ENCODE data around the gene RRM1. TPM values are rescaled to one million over a fixed set of nuclear protein-coding genes. Genes with fewer than 3 reads are reported as not detected.

Gene RRM1
- total and polyA plus RNA-seq, 2 donors = 28.7 to 72.5 TPM

DNA sequence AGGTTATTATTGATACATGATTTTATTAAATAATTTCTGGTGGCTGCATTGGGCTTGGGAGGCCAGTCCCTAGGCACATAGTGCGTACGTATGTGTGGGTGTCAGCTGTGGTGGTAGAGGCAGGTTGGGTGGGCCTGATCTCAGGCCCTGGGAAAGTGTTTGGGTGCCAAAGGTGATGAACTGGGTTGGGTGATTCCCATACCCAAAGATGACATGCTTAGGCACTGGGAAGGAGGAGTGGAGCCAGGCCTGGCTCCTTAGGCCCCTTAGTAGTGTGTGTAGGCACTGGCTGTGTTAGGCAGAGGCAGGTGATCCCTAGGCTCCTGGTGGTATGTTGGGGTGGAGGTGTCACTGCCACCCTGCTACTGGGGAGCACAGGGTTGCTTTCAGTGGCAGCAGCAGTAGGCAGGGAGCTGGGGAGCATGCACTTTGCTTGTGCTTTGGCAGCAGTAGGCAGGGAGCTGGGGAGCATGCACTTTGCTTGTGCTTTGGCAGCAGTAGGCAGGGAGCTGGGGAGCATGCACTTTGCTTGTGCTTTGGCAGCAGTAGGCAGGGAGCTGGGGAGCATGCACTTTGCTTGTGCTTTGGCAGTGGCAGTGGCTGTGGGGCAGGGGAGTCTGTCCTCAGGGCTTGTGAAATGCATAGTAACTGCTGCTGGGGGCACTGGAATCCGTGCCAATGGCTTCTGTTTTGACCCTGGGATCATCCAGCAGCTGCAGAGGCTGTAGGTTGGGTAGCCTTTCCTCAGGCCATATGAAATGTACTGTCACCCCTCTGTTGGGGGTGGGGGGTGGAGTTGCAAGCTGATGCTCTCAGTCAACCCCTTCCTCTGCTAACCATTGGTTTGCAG, 84.4 kb downstream of the RRM1 start:
- no peaks in the 10 kb centered on the region for H3K36me3 ChIP-seq (ENCODE audit: insufficient read depth)
- no peak overlapping the region for H3K27ac ChIP-seq (ENCODE audit: low read depth)
- H3K4me3 ChIP-seq (ENCODE audit: low read depth, low read length) = no peak overlapping the region
- WGBS = 67% methylated on average over 3 of the region's 3 CpGs
- H3K4me1 ChIP-seq (ENCODE audit: insufficient read depth) = no peaks in the 10 kb centered on the region
- no peak for DNase-seq (ENCODE audit: extremely low spot score)

DNA sequence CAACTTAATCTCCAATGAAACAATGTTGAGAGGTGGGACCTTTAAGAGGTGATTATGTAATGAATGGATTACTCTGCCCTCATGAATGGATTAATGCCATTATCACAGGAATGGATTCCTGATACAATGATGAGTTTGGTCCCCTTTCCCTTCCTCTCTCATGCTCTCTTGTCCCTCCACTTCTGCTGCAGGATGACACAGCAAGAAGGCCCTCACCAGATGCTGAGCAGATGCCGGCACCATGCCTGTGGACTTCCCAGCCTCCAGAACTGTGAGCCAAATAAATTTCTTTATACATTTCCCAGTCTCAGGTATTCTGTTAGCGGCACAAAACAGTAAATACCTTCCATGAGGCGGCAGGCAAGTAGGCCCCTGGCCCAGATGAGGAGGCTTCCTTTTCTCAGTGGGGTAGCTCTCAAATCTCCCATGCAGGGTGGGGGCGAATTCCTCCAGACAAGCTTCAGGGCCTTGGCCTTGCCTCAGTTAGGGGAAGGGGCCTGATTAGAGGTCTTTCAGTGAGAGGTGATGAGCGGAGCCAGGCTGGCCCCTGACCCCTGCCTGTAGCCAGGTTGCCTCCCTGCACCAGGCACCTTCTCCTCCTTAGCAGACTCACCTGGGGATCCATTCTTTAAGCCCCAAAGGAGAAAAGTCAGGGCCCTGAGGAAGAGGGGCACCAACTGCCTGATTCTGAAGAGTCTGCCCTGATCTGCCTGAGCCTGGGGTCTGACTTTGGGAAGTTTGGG, 86.0 kb downstream of the RRM1 start:
- WGBS = 95% methylated on average over 5 of the region's 5 CpGs
- H3K4me3 ChIP-seq (ENCODE audit: low read depth, low read length) = no peak overlapping the region
- no peak for DNase-seq (ENCODE audit: extremely low spot score)
- no peaks in the 10 kb centered on the region for H3K36me3 ChIP-seq (ENCODE audit: insufficient read depth)
- no peak overlapping the region for H3K27ac ChIP-seq (ENCODE audit: low read depth)
- no peaks in the 10 kb centered on the region for H3K4me1 ChIP-seq (ENCODE audit: insufficient read depth)

DNA sequence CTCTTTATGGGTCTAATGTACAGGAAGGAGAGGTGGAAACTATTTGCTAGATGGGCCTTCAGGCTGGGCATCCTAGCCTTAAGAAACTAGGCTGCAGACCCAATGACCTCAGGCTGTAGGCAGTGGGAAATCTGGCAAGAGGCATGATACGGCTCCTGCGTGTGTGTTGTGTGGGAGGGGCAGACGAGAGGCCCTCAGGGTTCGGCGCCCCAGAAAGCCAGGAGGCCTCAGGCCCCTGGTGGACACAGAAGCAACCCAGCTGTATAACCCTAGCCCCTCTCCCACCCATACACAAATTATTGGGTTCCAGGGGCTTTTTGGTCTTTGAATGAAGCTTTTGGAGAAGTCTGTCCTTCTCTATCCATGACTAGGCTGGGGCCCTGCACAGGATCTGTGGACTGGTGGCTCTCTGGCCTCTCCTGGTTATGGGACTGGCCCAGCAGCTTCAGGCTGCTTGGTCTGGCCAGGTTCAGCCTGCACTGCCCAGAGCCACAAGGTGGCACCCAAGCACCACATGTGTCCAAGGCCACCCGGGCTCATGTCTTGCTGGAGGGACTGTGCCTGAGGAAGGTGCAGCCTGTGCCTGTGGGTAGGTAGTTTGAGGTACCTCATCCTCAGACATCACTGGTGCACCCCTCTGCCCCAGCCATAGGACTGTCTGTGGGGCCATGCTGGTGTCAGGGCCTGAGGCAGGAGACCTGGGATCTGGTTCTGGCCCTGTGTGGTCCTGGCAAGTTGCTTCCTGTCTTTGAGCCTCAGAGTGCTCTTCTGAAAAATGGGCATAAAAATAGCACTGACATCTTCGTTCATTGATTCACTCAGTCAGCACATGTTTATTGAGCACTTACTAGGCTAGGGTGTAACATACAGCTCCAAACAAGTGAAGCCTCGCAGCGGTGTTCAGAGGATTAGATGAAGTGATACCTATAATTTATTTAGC, 87.5 kb downstream of the RRM1 start:
- Histone ChIP-seq H3K36me3 (ENCODE audit: insufficient read depth) (no peaks in the 10 kb centered on the region), H3K4me1 (ENCODE audit: insufficient read depth) (no peaks in the 10 kb centered on the region), H3K27ac (ENCODE audit: low read depth) (no peak overlapping the region), H3K4me3 (ENCODE audit: low read depth, low read length) (no peak overlapping the region)
- 52% methylated on average over 9 of the region's 9 CpGs for WGBS
- DNase-seq (ENCODE audit: extremely low spot score) = no peak

DNA sequence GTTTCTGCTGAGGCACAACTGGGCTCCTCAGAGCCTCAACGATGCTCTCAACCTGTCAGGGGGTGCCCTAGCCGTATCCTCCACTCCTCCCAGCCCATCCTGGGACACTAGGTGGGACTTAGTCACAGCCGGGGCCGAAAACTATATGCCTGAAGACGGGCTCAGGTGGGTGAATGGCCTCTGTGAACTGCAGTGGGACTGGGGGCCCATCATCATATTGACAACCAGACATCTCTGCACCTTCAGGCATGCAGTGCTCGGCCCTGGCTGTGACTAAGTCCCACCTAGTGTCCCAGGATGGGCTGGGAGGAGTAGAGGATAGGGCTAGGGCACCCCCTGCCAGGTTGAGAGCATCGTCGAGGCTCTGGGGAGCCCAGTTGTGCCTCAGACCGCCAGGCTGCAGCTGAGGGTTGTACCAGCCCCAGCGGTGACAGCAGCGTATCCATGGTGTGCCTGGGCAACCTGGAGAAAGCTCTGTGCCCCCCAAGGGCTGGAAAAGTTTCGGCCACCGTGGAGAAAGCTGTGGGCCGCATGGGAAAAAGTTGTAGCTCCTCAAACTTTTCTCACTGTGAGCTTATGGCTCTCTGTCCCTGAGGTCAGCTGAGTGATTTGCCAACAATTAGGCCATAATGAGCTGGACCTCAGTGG, 88.9 kb downstream of the RRM1 start:
- WGBS = 85% methylated on average over 14 of the region's 14 CpGs
- no peak for DNase-seq (ENCODE audit: extremely low spot score)
- H3K4me1 ChIP-seq (ENCODE audit: insufficient read depth) = no peaks in the 10 kb centered on the region
- H3K4me3 ChIP-seq (ENCODE audit: low read depth, low read length) = no peak overlapping the region
- H3K36me3 ChIP-seq (ENCODE audit: insufficient read depth) = no peaks in the 10 kb centered on the region
- no peak overlapping the region for H3K27ac ChIP-seq (ENCODE audit: low read depth)

DNA sequence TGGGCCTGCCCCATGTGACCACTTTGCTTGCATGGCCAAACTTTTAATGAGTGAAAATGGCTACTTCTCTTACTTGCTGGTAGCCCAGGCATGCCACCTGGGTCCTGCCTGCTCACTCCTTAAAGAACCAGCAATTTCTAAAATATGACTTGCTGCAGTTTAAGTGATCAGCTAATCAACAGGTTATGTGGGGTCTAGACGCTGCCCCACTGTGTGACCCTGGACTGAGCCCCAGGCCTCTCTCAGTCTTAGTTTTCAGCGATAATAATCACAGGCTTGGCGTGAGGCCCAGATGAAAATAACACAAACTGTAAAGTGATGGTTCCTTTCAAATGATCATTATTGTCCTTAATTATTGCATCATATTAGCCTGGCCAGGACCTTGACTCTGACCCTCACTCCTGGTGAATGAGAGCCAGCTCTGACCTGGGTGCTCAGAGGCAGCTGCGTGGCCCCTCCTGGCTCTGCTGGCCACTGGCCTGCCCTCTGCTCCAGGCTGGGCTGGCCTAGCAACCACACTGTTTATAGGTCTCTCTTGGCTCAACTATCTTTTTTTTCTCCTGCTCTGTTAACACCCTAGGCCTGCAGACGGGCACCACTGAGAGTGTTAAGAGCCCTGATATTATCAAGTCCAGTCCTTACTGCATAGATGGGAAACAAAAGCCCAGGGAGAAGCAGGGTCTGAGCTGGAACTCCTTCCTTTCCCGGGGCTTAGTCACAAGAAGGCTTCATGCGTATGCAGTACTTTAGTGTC, 89.7 kb downstream of the RRM1 start:
- DNase-seq (ENCODE audit: extremely low spot score) = no peak
- H3K4me3 ChIP-seq (ENCODE audit: low read depth, low read length) = no peak overlapping the region
- 43% methylated on average over 7 of the region's 7 CpGs for WGBS
- no peaks in the 10 kb centered on the region for H3K36me3 ChIP-seq (ENCODE audit: insufficient read depth)
- no peak overlapping the region for H3K27ac ChIP-seq (ENCODE audit: low read depth)
- no peaks in the 10 kb centered on the region for H3K4me1 ChIP-seq (ENCODE audit: insufficient read depth)

DNA sequence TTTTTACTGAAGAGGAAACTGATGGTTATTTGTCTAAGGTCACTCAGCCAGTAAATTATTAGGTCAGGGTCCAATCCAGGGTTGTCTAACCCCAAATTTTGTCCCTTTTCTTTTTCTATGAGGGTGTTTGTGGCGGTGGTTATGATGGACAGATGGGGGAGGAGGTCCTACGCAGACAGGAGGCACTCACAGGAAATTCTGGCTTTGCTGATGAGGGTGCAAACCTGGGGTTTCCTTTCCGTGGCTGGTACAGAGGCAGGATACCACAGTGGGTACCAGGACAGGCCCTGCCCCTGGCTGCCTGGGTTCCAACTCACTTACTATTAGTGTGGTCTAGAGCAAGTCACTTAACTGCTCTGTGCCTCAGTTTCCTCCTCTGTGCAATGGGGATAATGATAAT, 91.0 kb downstream of the RRM1 start:
- Histone ChIP-seq H3K4me3 (ENCODE audit: low read depth, low read length) (no peak overlapping the region), H3K27ac (ENCODE audit: low read depth) (no peak overlapping the region), H3K4me1 (ENCODE audit: insufficient read depth) (no peaks in the 10 kb centered on the region), H3K36me3 (ENCODE audit: insufficient read depth) (no peaks in the 10 kb centered on the region)
- no peak for DNase-seq (ENCODE audit: extremely low spot score)
- WGBS = 80% methylated on average over 3 of the region's 3 CpGs

DNA sequence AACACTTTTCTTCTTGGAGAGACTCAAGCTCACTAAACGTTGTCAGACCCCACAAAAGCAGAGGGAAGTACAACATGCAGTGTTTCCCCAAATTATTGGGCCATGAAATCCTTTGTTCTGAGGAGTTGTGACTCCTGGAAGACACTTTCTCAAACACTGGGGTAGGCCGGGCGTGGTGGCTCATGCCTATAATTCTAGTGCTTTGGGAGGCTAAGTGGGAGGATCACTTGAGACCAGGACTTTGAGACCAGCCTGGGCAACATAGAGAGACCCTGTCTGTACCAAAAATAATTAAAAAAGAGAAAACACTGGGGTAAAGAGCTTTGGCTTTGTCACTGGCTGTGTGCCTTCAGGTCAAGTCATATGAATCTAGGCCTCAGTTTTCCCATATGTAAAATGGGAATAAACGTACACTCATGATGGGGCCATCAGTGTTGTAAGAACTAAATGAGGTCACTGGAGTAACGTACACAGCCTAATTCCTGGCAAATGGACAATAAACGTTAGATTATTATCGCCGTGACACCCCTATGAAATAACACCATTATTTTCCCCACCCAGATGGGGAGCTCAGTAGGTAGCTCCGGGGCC, 92.0 kb downstream of the RRM1 start:
- Histone ChIP-seq H3K4me3 (ENCODE audit: low read depth, low read length) (no peak overlapping the region), H3K4me1 (ENCODE audit: insufficient read depth) (no peaks in the 10 kb centered on the region), H3K27ac (ENCODE audit: low read depth) (no peak overlapping the region), H3K36me3 (ENCODE audit: insufficient read depth) (no peaks in the 10 kb centered on the region)
- no peak for DNase-seq (ENCODE audit: extremely low spot score)
- WGBS = 35% methylated on average over 9 of the region's 9 CpGs

DNA sequence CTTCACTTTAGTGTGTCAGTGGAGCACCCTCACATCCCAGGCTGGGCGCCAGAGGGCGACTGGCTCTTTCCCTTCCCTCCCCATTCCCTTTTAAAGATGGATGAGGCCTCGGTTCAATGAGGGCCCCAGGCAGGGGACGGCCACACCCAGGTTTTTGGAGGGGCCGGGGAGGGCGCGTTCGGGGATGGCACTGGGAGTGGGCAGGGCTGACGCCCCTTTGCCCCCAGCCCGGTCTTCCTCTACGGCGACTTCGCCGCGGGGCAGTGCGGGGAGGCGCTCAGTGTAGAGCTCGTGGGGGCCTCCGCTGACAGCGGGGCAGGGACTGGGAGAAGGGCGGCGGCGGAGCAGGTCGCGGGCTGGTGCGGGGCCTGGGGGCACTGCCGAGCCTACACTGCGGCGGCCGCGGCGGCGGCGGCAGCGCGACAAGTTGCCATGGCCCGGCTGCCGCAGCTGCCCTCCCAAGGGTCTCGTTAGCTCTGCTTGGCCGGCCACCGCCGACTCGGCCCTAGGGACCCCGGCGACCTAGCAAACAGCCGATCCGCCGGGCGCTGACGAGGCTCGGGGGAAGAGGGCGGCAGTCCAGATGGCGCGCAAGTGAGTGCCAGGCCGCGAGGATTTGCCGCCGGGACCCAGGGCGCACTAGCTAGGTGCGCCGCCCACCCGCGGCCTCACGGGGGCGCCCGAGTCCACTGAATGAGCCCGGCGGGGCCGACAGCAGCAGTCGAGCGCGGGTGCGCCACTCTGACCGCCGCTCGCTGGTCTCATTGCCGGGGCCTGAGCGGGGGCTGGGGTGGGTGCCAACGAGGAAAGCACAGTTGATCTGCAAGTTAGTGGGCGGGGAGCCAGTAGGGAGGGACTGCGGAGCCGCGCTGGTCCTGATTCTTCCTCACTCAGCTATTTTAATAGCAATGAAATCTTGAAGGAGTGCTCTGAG, 92.7 kb downstream of the RRM1 start:
- Histone ChIP-seq H3K27ac (ENCODE audit: low read depth) (no peak overlapping the region), H3K4me1 (ENCODE audit: insufficient read depth) (no peaks in the 10 kb centered on the region), H3K4me3 (ENCODE audit: low read depth, low read length) (peak overlapping the region; percentile 42), H3K36me3 (ENCODE audit: insufficient read depth) (no peaks in the 10 kb centered on the region)
- under 1% methylated on average over 83 of the region's 83 CpGs for WGBS
- peak; percentile 84 for DNase-seq (ENCODE audit: extremely low spot score)

Other genes starting within 250 kb of the RRM1 start
- gene STIM1, start 239.1 kb upstream of the RRM1 start, total RNA-seq = 41.8 TPM
- 61.0 TPM for gene STIM1, start 239.1 kb upstream of the RRM1 start, polyA plus RNA-seq